HepG2 (cell line): ENCODE results near the gene HID1. TPM values are rescaled to one million over a fixed set of nuclear protein-coding genes. Genes with fewer than 3 reads are reported as not detected.

Experiments used
- AHR ChIP-seq: IDR thresholded peaks from 2 replicates; pipeline ENCODE4 v1.6.1; 2018; ENCODE audit warnings: missing genetic modification reagents, missing compliant biosample characterization
- CREM ChIP-seq, 2 experiments: sonication (generic) in 1 of 2; formaldehyde crosslinking in 1 of 2; IDR thresholded peaks; 2 replicates each; pipeline versions ENCODE4 v1.4.0 to v1.6.1; 2016 to 2020; ENCODE audit warnings: antibody characterized with exemption in 1 of 2, mild to moderate bottlenecking in 1 of 2, missing genetic modification reagents in 1 of 2
- GATA4 ChIP-seq: sonication (generic); IDR thresholded peaks from 2 replicates; pipeline ENCODE4 v1.6.1; 2016; ENCODE audit warnings: antibody characterized with exemption, low read depth, borderline replicate concordance
- KDM4B ChIP-seq: sonication (generic); formaldehyde crosslinking; IDR thresholded peaks from 2 replicates; pipeline ENCODE4 v1.4.0; 2020; ENCODE audit warnings: missing genetic modification reagents
- MZF1 ChIP-seq: sonication (generic); formaldehyde crosslinking; IDR thresholded peaks from 2 replicates; pipeline ENCODE4 v1.8.1; 2023; ENCODE audit warnings: mild to moderate bottlenecking, missing genetic modification reagents, borderline replicate concordance
- PBX3 ChIP-seq: sonication (generic); formaldehyde crosslinking; IDR thresholded peaks from 2 replicates; pipeline ENCODE4 v1.8.1; 2023; ENCODE audit warnings: missing genetic modification reagents, inconsistent platforms, borderline replicate concordance
- SIN3A ChIP-seq: IDR thresholded peaks from 2 replicates; pipeline ENCODE4 v1.6.1; 2011; ENCODE audit warnings: low read depth, mild to moderate bottlenecking, control low read depth, low read length, borderline replicate concordance
- TEF ChIP-seq: sonication (generic); formaldehyde crosslinking; IDR thresholded peaks from 2 replicates; pipeline ENCODE4 v1.5.0; 2020; ENCODE audit warnings: missing genetic modification reagents
- THYN1 ChIP-seq: sonication (generic); formaldehyde crosslinking; IDR thresholded peaks from 2 replicates; pipeline ENCODE4 v1.8.1; 2023; ENCODE audit warnings: low read depth, mild to moderate bottlenecking, moderate library complexity, missing genetic modification reagents, borderline replicate concordance
- ZBTB7B ChIP-seq: sonication (generic); formaldehyde crosslinking; IDR thresholded peaks from 2 replicates; pipeline ENCODE4 v1.4.0; 2020; ENCODE audit warnings: missing genetic modification reagents
- ZIK1 ChIP-seq: sonication (generic); formaldehyde crosslinking; IDR thresholded peaks from 2 replicates; pipeline ENCODE4 v1.5.0; 2020; ENCODE audit warnings: mild to moderate bottlenecking, low read depth, missing genetic modification reagents, borderline replicate concordance
- ZNF280D ChIP-seq: sonication (generic); formaldehyde crosslinking; IDR thresholded peaks from 2 replicates; pipeline ENCODE4 v1.5.1; 2020; ENCODE audit warnings: mild to moderate bottlenecking, missing genetic modification reagents
- ZNF33B ChIP-seq: sonication (generic); formaldehyde crosslinking; IDR thresholded peaks from 2 replicates; pipeline ENCODE4 v1.5.1; 2020; ENCODE audit warnings: mild to moderate bottlenecking, missing genetic modification reagents
- ZNF343 ChIP-seq: sonication (generic); formaldehyde crosslinking; IDR thresholded peaks from 2 replicates; pipeline ENCODE4 v1.4.0; 2020; ENCODE audit warnings: mild to moderate bottlenecking, missing genetic modification reagents
- ZNF431 ChIP-seq: sonication (generic); formaldehyde crosslinking; IDR thresholded peaks from 2 replicates; pipeline ENCODE4 v1.9.0; 2022; ENCODE audit warnings: missing genetic modification reagents, low read depth, mild to moderate bottlenecking, borderline replicate concordance
- ZNF451 ChIP-seq: sonication (generic); formaldehyde crosslinking; IDR thresholded peaks from 2 replicates; pipeline ENCODE4 v1.5.0; 2020; ENCODE audit warnings: mild to moderate bottlenecking, missing genetic modification reagents
- ZNF549 ChIP-seq: sonication (generic); formaldehyde crosslinking; IDR thresholded peaks from 2 replicates; pipeline ENCODE4 v1.5.0; 2020; ENCODE audit warnings: missing genetic modification reagents
- ZNF652 ChIP-seq: IDR thresholded peaks from 2 replicates; pipeline ENCODE4 v1.6.1; 2016; ENCODE audit warnings: low read depth, borderline replicate concordance
- ZNF740 ChIP-seq: sonication (generic); formaldehyde crosslinking; IDR thresholded peaks from 2 replicates; pipeline ENCODE4 v1.4.0; 2020; ENCODE audit warnings: missing genetic modification reagents
- polyA plus RNA-seq, 8 experiments: library from polyadenylated mRNA; depleted of rRNA in 3 of 8; stranded (reverse) in 7 of 8; unstranded in 1 of 8; fragments of >200 nt; fragmentation: Illumina TruSeq in 4 of 8; extraction: Trizol in 4 of 8; gene quantifications; 2 replicates each; pipeline versions ENCODE4 v1.2.1 to v1.2.3, GENCODE V29; 2011 to 2016; ENCODE audit warnings: low read depth in 4 of 8, missing spikeins in 1 of 8, mixed read lengths in 1 of 8; ENCODE audit not compliant: insufficient read depth in 1 of 8
- total RNA-seq, 5 experiments: library from RNA; depleted of rRNA; stranded (reverse); fragments of >200 nt; fragmentation: Illumina TruSeq; extraction: Trizol; gene quantifications; 2 replicates each; pipeline ENCODE4 v1.2.3, GENCODE V29; 2016; ENCODE audit warnings: low read depth in 1 of 5
- TF ChIP-seq, protein P1 (sequence below): sonication (generic); formaldehyde crosslinking; conservative IDR thresholded peaks from 2 replicates; pipeline ENCODE4 v1.8.0; 2022; ENCODE audit warnings: low read depth, missing genetic modification reagents

The HID1 gene
- total and polyA plus RNA-seq, 2 of the 13 experiments (the other 11 are each of a cell fraction or from before 2014, with no cell fraction given): 2.1 to 10.6 TPM

GRCh38 chr17:74981979-74982662, 9.6 kb upstream of the HID1 start (continued):
- peak; percentile 93 for TF ChIP-seq ZNF280D (CRISPR knock-in tag)
- 0 out of 2 replicates have a peak, but pooled peaks have one; percentile 83 for TF ChIP-seq THYN1
- peak; percentile 75; the same call in 1 of the 2 replicates for TF ChIP-seq ZNF431 (CRISPR knock-in tag)
- no peak for TF ChIP-seq ZNF549 (CRISPR knock-in tag)
- no peak for TF ChIP-seq ZNF343
- TF ChIP-seq CREM (IDR thresholded peaks at IDR 0.05): no peak; the same call in 1 of the 2 replicates
- no peak for TF ChIP-seq CREM (CRISPR knock-in tag; IDR thresholded peaks at IDR 0.05)
- TF ChIP-seq KDM4B (CRISPR knock-in tag): no peak
- 0 out of 2 replicates have a peak, but pooled peaks have one; percentile 89 for TF ChIP-seq MZF1 (CRISPR knock-in tag)
- TF ChIP-seq, protein P1, sequence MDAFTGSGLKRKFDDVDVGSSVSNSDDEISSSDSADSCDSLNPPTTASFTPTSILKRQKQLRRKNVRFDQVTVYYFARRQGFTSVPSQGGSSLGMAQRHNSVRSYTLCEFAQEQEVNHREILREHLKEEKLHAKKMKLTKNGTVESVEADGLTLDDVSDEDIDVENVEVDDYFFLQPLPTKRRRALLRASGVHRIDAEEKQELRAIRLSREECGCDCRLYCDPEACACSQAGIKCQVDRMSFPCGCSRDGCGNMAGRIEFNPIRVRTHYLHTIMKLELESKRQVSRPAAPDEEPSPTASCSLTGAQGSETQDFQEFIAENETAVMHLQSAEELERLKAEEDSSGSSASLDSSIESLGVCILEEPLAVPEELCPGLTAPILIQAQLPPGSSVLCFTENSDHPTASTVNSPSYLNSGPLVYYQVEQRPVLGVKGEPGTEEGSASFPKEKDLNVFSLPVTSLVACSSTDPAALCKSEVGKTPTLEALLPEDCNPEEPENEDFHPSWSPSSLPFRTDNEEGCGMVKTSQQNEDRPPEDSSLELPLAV: no peak
- 0 out of 2 replicates have a peak, but pooled peaks have one; percentile 53 for TF ChIP-seq PBX3 (CRISPR knock-in tag)
- peak; percentile 66 for TF ChIP-seq GATA4
- no peak for TF ChIP-seq ZNF652 (CRISPR knock-in tag)
- 0 out of 2 replicates have a peak, but pooled peaks have one; percentile 8 for TF ChIP-seq AHR (CRISPR knock-in tag)
- TF ChIP-seq SIN3A: peak; percentile 69; the same call in 1 of the 2 replicates
- 0 out of 2 replicates have a peak, but pooled peaks have one; percentile 13 for TF ChIP-seq ZNF740 (CRISPR knock-in tag)
- peak; percentile 91; the same call in 1 of the 2 replicates for TF ChIP-seq ZNF33B (CRISPR knock-in tag)
- no peak; the same call in 1 of the 2 replicates for TF ChIP-seq ZNF451
- TF ChIP-seq ZBTB7B (CRISPR knock-in tag): peak; percentile 85
- TF ChIP-seq ZIK1 (CRISPR knock-in tag): no peak; the same call in 1 of the 2 replicates
- no peak; the same call in 1 of the 2 replicates for TF ChIP-seq TEF (CRISPR knock-in tag)
